Thyroid gland (tissue), 4 donors: ENCODE data around the gene RAB27A. TPM values are rescaled to one million over a fixed set of nuclear protein-coding genes. Genes with fewer than 3 reads are reported as not detected.

Source experiments
- DNase-seq, 2 donors: peaks; one replicate each; pipeline ENCODE4 v3.0.0-alpha.2; 2019
- H3K27ac ChIP-seq, 3 donors: fragments of 200-600 bp; sonication (generic); 1 replicate in 2 of 3; 2 replicates in 1 of 3; pipeline ENCODE4 v1.5.1; 2016 to 2019; ENCODE audit warnings: mild to moderate bottlenecking in 1 of 3, moderate library complexity in 1 of 3
- H3K27me3 ChIP-seq: fragments of 200-600 bp; sonication (generic); one replicate; pipeline ENCODE4 v1.5.1; 2019
- H3K36me3 ChIP-seq, 2 donors: fragments of 200-600 bp; sonication (generic); one replicate each; pipeline ENCODE4 v1.5.1; 2016 to 2019
- H3K4me1 ChIP-seq, 2 donors: fragments of 200-600 bp; sonication (generic); one replicate each; pipeline ENCODE4 v1.5.1; 2017 to 2019
- H3K4me3 ChIP-seq, 3 donors: fragments of 200-600 bp; sonication (generic); replicated peaks in 1 of 3; 1 replicate in 2 of 3; 2 replicates in 1 of 3; pipeline ENCODE4 v1.5.1; 2016; ENCODE audit warnings: mild to moderate bottlenecking in 1 of 3
- H3K9me3 ChIP-seq: fragments of 200-600 bp; sonication (generic); one replicate; pipeline ENCODE4 v1.5.1; 2017
- CTCF ChIP-seq, 6 experiments: fragments of 200-600 bp in 3 of 6; fragments of 450-650 bp in 3 of 6; sonication (generic) in 3 of 6; IDR thresholded peaks; one replicate each; pipeline ENCODE4 v1.5.1; 2016 to 2019; ENCODE audit warnings: antibody characterized with exemption in 6 of 6, mild to moderate bottlenecking in 2 of 6, inconsistent platforms in 1 of 6, moderate library complexity in 1 of 6
- POLR2A ChIP-seq, 2 donors: fragments of 450-650 bp; IDR thresholded peaks; one replicate each; pipeline ENCODE4 v1.6.1; 2017; ENCODE audit warnings: antibody characterized with exemption in 2 of 2, mild to moderate bottlenecking in 2 of 2, moderate library complexity in 1 of 2
- WGBS, 2 donors: methylation state at CpG; one replicate each; pipeline ENCODE4 v1.1.5; 2017; 5-methylcytosine and 5-hydroxymethylcytosine counted together
- intact Hi-C: fragments of 100-400 bp; cut with DNase I; formaldehyde crosslinking; loops from one replicate; pipeline ENCODE4 v1.15.1; 2023
- total RNA-seq, 4 donors: library from RNA; depleted of rRNA; stranded (reverse); fragments of >200 nt; gene quantifications; one replicate each; pipeline ENCODE4 v1.2.3, GENCODE V29; 2016

The RAB27A gene
- total RNA-seq, 4 donors from 2014 or later = 14.7 to 35.6 (median 26.4) TPM

DNA sequence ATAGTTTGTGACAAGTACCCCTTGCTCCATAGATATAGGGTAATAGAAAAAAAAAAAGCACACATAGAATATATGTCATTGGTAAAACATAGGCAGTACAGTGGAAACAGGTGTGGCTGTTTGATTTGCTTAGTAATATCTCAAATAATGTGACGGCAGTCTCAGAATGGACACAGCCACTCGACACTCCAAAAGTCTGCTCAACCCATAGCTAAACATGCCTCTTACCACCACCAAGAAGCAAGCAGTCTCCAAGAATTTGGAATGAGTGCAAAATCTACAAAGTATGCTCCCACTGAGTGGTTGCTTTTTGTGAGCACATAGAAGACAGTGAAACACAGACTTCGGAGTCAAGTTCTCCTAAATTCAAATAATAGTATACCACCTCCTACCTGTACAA lies 43.0 kb downstream of the RAB27A start:
- no peak overlapping the region for H3K27ac ChIP-seq
- H3K4me3 ChIP-seq = no peak overlapping the region
- no peak for TF ChIP-seq POLR2A (IDR thresholded peaks at IDR 0.05)
- TF ChIP-seq CTCF (IDR thresholded peaks at IDR 0.05) = no peak
- no peak for DNase-seq
- intact Hi-C loops = no loop called here
- no peaks in the 10 kb centered on the region for H3K36me3 ChIP-seq
- no peaks in the 10 kb centered on the region for H3K27me3 ChIP-seq
- H3K4me1 ChIP-seq = no peaks in the 10 kb centered on the region
- 94 to 96% methylated on average over 3 of the region's 3 CpGs for WGBS, 2 donors
- H3K9me3 ChIP-seq = no peaks in the 10 kb centered on the region

GRCh38 chr15:55245059-55245458 lies 44.6 kb downstream of the RAB27A start:
- H3K4me1 ChIP-seq = no peaks in the 10 kb centered on the region
- TF ChIP-seq POLR2A (IDR thresholded peaks at IDR 0.05) (no peak), CTCF (IDR thresholded peaks at IDR 0.05) (no peak)
- H3K9me3 ChIP-seq = no peaks in the 10 kb centered on the region
- intact Hi-C loops = no loop called here
- DNase-seq = no peak
- WGBS, 2 donors = 93 to 96% methylated on average over 4 of the region's 4 CpGs
- H3K4me3 ChIP-seq = no peak overlapping the region
- H3K27me3 ChIP-seq = no peaks in the 10 kb centered on the region
- no peak overlapping the region for H3K27ac ChIP-seq
- H3K36me3 ChIP-seq = no peaks in the 10 kb centered on the region

- no peak for DNase-seq
- H3K27ac ChIP-seq = no peak overlapping the region
- H3K9me3 ChIP-seq = no peaks in the 10 kb centered on the region
- 36 to 45% methylated on average over 1 of the region's 1 CpG for WGBS, 2 donors
- peaks cover 0 to 3% of the 10 kb centered on the region in 2 donors for H3K4me1 ChIP-seq
- no peak overlapping the region for H3K4me3 ChIP-seq
- no peak for TF ChIP-seq CTCF (IDR thresholded peaks at IDR 0.05)
- intact Hi-C loops = no loop called here
- H3K36me3 ChIP-seq = no peaks in the 10 kb centered on the region
- no peaks in the 10 kb centered on the region for H3K27me3 ChIP-seq
These were observed 47.7 kb downstream of the RAB27A start for GRCh38 chr15:55241891-55242290.

DNA sequence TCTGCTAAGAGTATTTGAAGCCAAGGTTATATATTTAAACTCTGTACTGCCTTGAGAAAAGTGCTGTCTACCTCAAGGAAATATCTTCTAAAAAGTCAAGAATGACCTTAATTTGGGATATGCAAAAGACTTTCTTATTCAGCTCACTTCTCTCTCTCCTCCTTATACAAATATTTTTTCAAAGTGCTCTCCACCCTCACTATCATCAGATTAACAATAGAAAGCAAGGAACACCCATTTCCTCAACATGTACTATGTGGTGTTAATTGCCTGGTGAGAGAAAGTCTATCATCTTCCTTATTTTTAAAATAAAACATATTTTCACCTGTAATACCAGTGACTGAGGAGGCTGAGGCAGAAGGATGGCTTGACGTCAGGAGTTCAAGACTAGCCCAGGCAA lies 48.4 kb downstream of the RAB27A start:
- no peaks in the 10 kb centered on the region for H3K27me3 ChIP-seq
- H3K4me3 ChIP-seq = no peak overlapping the region
- no peak overlapping the region for H3K27ac ChIP-seq
- no peaks in the 10 kb centered on the region for H3K36me3 ChIP-seq
- WGBS, 2 donors = 95 to 98% methylated on average over 1 of the region's 1 CpG
- peaks cover 0 to 3% of the 10 kb centered on the region in 2 donors for H3K4me1 ChIP-seq
- intact Hi-C loops = no loop called here
- TF ChIP-seq CTCF (IDR thresholded peaks at IDR 0.05) (no peak), POLR2A (IDR thresholded peaks at IDR 0.05) (no peak)
- no peaks in the 10 kb centered on the region for H3K9me3 ChIP-seq
- no peak for DNase-seq

- Histone ChIP-seq H3K4me1 (peaks cover 0 to 3% of the 10 kb centered on the region in 2 donors), H3K4me3 (no peak overlapping the region), H3K9me3 (no peaks in the 10 kb centered on the region), H3K27ac (no peak overlapping the region), H3K27me3 (no peaks in the 10 kb centered on the region), H3K36me3 (no peaks in the 10 kb centered on the region)
- WGBS, 2 donors = 79% methylated on average over 3 of the region's 3 CpGs
- TF ChIP-seq CTCF (IDR thresholded peaks at IDR 0.05) (no peak), POLR2A (IDR thresholded peaks at IDR 0.05) (no peak)
- DNase-seq = no peak
- intact Hi-C loops = no loop called here
These were observed 49.4 kb downstream of the RAB27A start for GRCh38 chr15:55240125-55240760.
